SW 1271 (cell line): Measurements from ENCODE around the gene MACROH2A1.

Experiments used
- DNase-seq, 2 experiments: peaks; one replicate each; lab custom pipeline; 2025; lab: John Stamatoyannopoulos, UW

MACROH2A1 gene

DNA sequence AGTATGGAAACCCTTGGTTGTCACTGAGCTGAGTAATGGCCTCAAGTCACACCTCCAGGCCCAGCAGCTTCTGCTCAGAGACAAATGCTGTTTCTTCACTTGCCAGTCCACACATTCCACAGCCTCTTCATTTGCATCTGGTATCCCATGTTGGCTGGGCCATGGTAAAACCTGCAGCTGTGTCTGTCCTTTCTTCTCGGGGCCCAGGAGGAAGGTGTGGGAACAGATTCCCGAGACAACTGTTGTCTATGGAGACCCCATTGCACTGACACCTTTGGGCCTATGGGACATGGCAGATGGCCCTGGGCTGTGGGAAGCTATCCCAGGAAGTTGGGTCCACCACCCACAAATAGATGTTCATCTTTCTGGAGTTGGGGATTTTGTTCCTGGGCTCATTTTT lies 85.1 kb downstream of the MACROH2A1 start:
- DNase-seq: no peak

- no peak for DNase-seq
Measured at GRCh38 chr5:135313405-135313804, 85.6 kb downstream of the MACROH2A1 start.

- DNase-seq: no peak
Measured at GRCh38 chr5:135312255-135312935, 86.6 kb downstream of the MACROH2A1 start.

- DNase-seq: no peak
Measured at GRCh38 chr5:135310328-135310989, 88.6 kb downstream of the MACROH2A1 start.

- no peak for DNase-seq
Measured at GRCh38 chr5:135309391-135310327, 89.4 kb downstream of the MACROH2A1 start.

GRCh38 chr5:135308752-135309151 lies 90.3 kb downstream of the MACROH2A1 start:
- no peak for DNase-seq

GRCh38 chr5:135308245-135308644 lies 90.8 kb downstream of the MACROH2A1 start:
- no peak for DNase-seq

- no peak for DNase-seq
Measured at GRCh38 chr5:135307143-135307903, 91.7 kb downstream of the MACROH2A1 start.

DNA sequence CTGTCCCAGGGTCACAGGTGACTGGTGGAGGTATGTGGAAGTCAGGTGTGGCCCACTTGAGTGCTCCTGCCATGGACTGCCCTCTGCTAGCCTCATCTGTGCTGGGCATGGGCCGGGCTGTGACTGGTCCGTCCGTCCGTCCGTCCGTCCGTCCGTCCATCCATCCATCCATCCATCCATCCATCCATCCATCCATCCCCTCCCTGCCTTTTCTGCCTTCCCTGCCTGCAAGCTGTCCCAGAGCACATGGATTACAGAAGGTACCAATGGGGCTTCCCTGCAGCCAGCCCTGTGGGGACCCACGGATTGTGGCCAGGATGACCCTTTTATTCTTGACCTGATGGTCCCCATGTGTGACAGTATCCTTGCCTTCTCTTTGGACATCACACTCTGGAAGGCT lies 92.5 kb downstream of the MACROH2A1 start:
- DNase-seq: no peak

GRCh38 chr5:135304352-135305221 lies 94.4 kb downstream of the MACROH2A1 start:
- no peak for DNase-seq

GRCh38 chr5:135303582-135304173 lies 95.4 kb downstream of the MACROH2A1 start:
- DNase-seq: no peak

DNA sequence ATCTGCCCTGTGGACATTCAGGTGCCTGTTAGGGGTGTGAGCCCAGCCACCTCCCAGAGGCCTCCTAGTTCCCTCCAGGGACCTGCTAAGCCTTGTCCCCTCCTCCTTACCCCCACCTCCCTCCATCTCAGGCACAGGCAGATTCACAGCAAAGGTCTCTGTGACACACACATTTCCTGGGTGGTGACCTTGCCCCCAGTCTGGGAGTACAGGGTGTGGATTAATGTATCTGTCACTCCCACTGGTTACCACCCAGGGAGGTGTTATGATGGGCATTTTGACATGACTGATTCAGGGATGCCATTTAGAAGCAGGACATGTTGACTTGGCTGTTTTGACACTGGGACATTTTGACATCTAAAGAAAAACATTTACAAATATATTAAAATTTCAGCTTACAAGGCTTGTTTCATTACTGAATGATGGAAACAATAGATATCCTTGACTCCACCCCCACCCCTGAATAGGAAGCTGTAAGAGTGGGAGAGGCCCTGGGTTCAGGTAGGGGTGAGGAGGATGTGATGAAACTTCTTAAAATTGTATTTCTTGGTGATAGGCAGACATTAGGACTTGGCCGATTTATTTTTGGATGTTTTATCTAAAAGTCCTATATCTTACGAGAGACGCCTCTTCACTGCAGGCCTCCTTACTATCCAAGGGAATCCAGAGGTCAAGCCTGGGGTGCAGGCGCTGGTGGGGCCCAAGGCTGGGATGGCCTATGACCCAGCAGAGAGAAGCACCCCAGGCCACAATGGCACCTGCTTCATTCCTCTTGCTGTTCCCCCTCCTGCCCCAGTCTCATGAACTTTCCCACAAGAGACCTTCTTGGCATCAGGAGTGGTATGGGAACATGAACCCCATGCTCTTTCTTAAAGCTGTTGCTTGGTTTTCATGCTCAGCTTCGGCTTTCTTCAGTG lies 101.9 kb downstream of the MACROH2A1 start:
- DNase-seq: no peak

GRCh38 chr5:135295852-135296251 lies 103.2 kb downstream of the MACROH2A1 start:
- DNase-seq: no peak

DNA sequence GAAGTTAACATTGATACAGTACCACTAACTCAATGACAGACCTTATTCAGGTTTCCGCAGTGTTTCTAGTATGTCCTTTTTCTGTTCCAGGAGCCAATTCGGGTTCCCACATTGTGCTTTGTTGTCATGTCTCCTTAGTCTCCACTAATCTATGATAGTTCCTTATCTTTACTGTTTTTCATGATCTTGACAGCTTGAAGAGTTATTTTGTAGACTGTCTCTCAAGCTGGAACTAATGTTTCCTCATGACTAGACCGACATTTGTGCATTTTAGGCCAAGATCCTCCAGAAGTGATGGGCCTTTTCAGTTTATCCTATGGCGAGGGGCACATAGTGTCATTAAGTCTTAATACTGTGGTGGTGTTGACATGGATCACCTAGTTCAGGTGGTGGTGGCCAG lies 104.2 kb downstream of the MACROH2A1 start:
- DNase-seq: no peak

DNA sequence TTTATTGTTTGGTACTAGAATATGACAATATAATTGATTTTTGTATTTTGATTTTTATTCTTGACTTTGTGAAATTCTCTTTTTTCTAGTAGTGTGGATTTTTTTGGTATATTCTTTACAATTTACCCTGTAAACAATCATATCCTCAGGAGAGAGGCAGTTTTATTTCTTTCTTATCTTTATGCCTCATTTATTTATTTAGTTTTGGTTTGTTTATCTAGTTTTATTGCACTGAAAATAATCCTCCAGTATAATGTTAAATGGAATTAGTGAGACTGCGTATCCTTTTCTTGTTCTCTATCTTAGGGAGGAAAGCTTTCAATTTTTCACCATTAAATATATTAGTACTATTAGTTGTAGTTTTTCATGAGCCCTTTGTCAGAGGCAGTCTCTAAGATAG lies 109.4 kb downstream of the MACROH2A1 start:
- no peak for DNase-seq

DNA sequence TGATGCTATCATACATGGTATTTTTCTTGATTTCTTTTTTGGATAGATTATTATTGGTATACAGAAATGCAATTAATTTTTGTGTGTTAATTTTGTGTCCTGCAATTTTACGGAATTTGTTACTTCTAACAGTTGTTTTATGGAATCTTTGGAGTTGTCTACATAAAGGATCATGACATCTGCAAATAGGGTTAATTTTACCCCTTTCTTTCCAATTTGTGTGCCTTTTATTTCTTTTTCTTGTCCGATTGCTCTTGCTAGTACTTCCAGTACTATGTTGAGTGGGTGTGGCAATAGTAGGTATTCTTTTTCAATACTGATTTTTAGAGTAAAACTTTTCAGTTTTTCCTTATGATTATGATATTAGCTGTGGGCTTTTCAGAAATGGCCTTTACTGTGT lies 111.5 kb downstream of the MACROH2A1 start:
- no peak for DNase-seq
